Bronchial epithelial cell (primary cell): ENCODE measurements around the gene LAMC1. TPM values are rescaled to one million over a fixed set of nuclear protein-coding genes. Genes with fewer than 3 reads are reported as not detected.
A peak's percentile ranks its signal among the peaks of the same experiment; 100 is the strongest.

Experiments used
- DNase-seq: peaks from one replicate; pipeline ENCODE4 v3.0.0-alpha.2; 2010; ENCODE audit warnings: low read depth
- FAIRE-seq: peaks from 2 replicates; lab custom pipeline; 2011; peaks lifted over from hg19 to GRCh38; lab: Jason Lieb, UNC
- H3K27me3 ChIP-seq: 2 replicates; pipeline ENCODE4 v1.5.1; 2011; ENCODE audit warnings: low read length; ENCODE audit not compliant: control insufficient read depth, insufficient read depth
- H3K36me3 ChIP-seq: 2 replicates; pipeline ENCODE4 v1.5.1; 2011; ENCODE audit warnings: low read length; ENCODE audit not compliant: control insufficient read depth, insufficient read depth
- H3K4me3 ChIP-seq: 2 replicates; pipeline ENCODE4 v1.5.1; 2011; ENCODE audit warnings: mild to moderate bottlenecking, low read depth, low read length, control low read depth
- CTCF ChIP-seq: IDR thresholded peaks from 2 replicates; pipeline ENCODE4 v1.5.1; 2011; ENCODE audit warnings: mild to moderate bottlenecking, moderate library complexity, low read length, control low read depth, inconsistent platforms; ENCODE audit not compliant: insufficient read depth, severe bottlenecking
- total RNA-seq: library from RNA; depleted of rRNA; stranded (reverse); fragments of >200 nt; gene quantifications from 2 replicates; pipeline ENCODE4 v1.2.1, GENCODE V29; 2014

LAMC1 gene
- total RNA-seq, 1 donor from 2014 or later: 219 TPM

GRCh38 chr1:183081402-183082120 lies 58.3 kb downstream of the LAMC1 start:
- DNase-seq (no peak), FAIRE-seq (no peak)
- TF ChIP-seq CTCF: no peak

DNA sequence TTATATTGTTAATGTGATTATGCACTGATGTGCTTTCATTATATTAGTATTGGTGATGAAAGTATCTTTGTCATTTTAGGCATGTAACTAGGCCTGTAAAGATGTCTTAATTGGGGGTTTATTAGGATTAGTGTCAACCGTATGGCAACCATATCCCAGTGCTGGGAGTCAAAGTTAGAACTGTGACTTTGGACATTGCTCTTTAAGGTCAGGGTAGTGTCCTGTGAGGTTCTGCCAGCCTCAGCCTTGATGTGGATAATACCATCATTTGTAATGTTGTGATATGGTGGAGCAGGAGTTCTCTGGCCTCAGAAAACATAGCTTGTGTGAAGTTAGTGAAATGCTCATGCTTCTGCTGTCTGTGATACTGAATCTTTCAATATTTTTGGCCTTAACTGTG lies 59.4 kb downstream of the LAMC1 start:
- TF ChIP-seq CTCF: no peak
- no peaks in the 10 kb centered on the region for H3K36me3 ChIP-seq
- no peak for FAIRE-seq

More at GRCh38 chr1:183081402-183082120, 58.3 kb downstream of the LAMC1 start:
- Histone ChIP-seq H3K4me3 (no peak overlapping the region), H3K36me3 (no peaks in the 10 kb centered on the region), H3K27me3 (no peaks in the 10 kb centered on the region)

GRCh38 chr1:183087001-183087400 lies 63.8 kb downstream of the LAMC1 start:
- FAIRE-seq (no peak), DNase-seq (peak; percentile 86)
- TF ChIP-seq CTCF: no peak
- Histone ChIP-seq H3K4me3 (no peak overlapping the region), H3K27me3 (no peaks in the 10 kb centered on the region), H3K36me3 (no peaks in the 10 kb centered on the region)

More for the DNA sequence above, 59.4 kb downstream of the LAMC1 start:
- no peak overlapping the region for H3K4me3 ChIP-seq
- H3K27me3 ChIP-seq: no peaks in the 10 kb centered on the region
- no peak for DNase-seq

DNA sequence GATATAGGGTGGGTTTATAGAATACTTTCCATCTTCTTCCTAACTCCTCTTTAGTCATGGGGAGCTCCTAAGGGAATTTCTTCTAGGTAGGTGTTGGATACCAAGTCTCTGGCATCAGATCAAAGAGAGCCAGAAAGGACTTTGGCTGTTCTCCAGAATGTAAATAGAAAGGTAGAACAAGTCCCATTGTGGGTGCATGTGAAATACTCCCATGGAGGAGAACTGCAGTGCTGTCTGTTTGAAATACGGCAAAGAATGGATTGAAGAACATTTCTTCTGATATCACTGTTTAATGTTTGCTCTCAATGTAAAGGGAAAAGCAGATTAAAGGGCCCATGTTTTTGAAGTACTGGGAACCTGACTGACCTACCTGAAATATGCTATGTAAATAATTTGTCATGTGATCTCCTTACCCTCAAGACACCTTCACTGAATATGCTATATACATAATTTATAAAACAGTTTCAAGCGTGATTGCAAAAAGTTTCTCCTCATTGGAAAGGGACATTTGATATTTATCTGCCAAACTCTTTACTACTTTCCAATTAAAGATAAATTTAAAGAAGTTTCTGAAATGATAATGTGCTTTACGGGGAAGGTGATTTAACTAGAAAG lies 65.9 kb downstream of the LAMC1 start:
- FAIRE-seq (no peak), DNase-seq (peak; percentile 44)

DNA sequence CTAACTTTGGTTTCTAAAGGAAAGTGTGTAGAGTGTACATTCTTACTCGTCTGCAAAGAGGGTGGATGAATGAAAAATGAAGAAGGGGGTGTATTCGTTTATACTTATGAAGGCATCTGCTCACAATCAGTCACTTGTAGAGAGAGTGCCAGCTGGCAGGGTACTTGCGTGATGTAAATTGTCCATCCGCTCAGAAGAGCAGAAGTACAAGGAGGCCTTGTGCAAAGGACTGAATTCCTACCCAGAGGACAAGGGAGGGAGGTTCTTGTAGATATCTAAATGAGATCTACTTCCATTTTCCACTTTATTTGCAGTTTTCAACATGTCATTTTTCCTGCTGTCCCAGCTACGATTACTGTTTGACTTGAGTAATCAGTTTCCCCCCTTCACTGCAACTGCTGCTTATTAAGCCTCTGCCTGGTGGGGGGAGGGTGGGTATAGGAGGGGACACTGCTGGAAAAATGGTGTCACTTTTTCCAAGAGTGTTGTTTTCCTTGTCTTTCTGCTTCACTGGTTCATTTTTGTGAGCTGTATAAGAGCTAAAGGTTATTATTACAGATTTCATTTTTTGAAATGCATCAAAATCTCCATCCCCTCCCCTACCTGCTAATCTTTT lies 67.3 kb downstream of the LAMC1 start:
- Histone ChIP-seq H3K36me3 (no peaks in the 10 kb centered on the region), H3K27me3 (no peaks in the 10 kb centered on the region), H3K4me3 (no peak overlapping the region)
- no peak for DNase-seq
- FAIRE-seq: no peak
- TF ChIP-seq CTCF: no peak

More for the DNA sequence above, 65.9 kb downstream of the LAMC1 start:
- Histone ChIP-seq H3K4me3 (no peak overlapping the region), H3K27me3 (no peaks in the 10 kb centered on the region), H3K36me3 (no peaks in the 10 kb centered on the region)
- TF ChIP-seq CTCF: no peak
